ENCODE measurements around the gene TRIO. TPM values are rescaled to one million over a fixed set of nuclear protein-coding genes. Genes with fewer than 3 reads are reported as not detected.
A peak's percentile ranks its signal among the peaks of the same experiment; 100 is the strongest.
"Not testable (repeated sequence)": the region's sequence is repeated elsewhere in the genome, so short reads cannot be mapped to it uniquely, and the experiment has no call there.

The TRIO gene
- total RNA-seq, result 163 and 168 TPM in 2 replicates
- long read RNA-seq, partial matches to known transcripts, result 11 of 29 reads
- long read RNA-seq, other reads (novel, unspliced or antisense), result 18 of 29 reads

DNA sequence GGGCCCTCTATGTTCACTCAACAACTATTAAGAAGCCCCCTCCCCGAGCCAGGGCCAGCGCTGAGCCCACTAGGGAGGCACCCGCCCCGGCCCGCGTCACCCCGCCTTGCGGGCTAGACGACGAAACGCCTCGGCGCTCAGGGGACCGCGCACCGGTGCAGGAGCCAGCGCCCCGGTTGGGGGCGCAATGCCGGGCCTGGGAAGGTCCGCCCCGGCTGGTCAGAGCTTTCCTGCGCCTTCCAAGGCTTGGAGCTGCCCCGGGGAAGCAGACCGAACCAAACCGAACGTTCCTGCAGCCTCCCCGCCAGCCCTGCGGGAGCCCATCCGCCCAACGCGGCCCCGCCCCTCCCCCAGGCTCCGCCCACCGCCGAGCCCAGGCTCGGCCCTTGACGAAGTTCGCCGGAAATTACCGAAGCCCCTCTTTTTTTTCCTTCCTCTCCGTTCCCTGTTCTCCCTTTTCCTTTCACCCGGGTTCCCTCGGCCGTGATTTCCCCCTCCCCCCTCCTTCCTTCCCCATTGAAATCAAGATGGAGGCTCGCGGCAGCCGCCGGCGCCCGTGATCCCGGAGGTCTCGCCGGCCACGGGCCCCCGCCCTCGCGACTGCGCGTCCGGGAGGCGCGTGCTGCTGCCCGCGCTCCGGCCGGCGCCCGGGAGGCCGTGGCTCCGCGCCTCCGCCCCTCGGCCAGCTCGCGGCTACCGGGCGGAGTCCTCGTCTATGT is at the start of gene TRIO:
TRIO (plus strand) TSS at position 516 of the 719 bp plus-strand sequence. CDS start 384 bp downstream, outside the sequence.
- peak within 1 kb of the TSS; percentile 90 for H3K4me3 Mint-ChIP-seq (ENCODE audit: low read depth)
- peak within 1 kb of the TSS; percentile 95 for H3K27ac Mint-ChIP-seq
- H3K9me3 Mint-ChIP-seq (ENCODE audit: low read depth), result no peaks in the 10 kb centered on the region
- H3K27me3 Mint-ChIP-seq, result peaks cover 20% of the 10 kb centered on the region
- peak; percentile 94 for DNase-seq (ENCODE audit: low spot score, unreplicated experiment)
- peaks cover 31% of the 10 kb centered on the region for H3K4me1 Mint-ChIP-seq (ENCODE audit: low read depth)
- H3K36me3 Mint-ChIP-seq (ENCODE audit: insufficient read depth), result no peaks in the 10 kb centered on the region
- TF ChIP-seq, protein P1, sequence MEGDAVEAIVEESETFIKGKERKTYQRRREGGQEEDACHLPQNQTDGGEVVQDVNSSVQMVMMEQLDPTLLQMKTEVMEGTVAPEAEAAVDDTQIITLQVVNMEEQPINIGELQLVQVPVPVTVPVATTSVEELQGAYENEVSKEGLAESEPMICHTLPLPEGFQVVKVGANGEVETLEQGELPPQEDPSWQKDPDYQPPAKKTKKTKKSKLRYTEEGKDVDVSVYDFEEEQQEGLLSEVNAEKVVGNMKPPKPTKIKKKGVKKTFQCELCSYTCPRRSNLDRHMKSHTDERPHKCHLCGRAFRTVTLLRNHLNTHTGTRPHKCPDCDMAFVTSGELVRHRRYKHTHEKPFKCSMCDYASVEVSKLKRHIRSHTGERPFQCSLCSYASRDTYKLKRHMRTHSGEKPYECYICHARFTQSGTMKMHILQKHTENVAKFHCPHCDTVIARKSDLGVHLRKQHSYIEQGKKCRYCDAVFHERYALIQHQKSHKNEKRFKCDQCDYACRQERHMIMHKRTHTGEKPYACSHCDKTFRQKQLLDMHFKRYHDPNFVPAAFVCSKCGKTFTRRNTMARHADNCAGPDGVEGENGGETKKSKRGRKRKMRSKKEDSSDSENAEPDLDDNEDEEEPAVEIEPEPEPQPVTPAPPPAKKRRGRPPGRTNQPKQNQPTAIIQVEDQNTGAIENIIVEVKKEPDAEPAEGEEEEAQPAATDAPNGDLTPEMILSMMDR (IDR thresholded peaks at IDR 0.05; ENCODE audit: unreplicated experiment), result peak; percentile 64

DNA sequence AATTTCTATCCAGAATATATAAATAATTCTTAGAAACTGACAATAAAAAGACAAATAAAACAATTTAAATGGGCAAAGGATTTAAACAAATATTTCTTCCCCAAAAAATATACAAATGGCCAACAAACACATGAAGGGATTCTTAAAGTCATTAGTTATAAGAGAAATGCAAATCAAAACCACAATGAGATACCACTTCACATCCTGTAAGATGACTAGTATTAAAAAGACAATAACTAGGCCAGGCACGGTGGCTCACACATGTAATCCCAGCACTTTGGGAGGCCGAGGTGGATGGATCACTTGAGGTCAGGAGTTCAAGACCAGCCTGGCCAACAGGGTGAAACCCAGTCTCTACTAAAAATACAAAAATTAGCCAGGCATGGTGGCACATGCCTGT is 45.8 kb upstream of the TRIO start:
- not testable (repeated sequence) for H3K36me3 Mint-ChIP-seq (ENCODE audit: insufficient read depth); H3K9me3 Mint-ChIP-seq (ENCODE audit: low read depth); H3K4me3 Mint-ChIP-seq (ENCODE audit: low read depth); DNase-seq (ENCODE audit: low spot score, unreplicated experiment); H3K27ac Mint-ChIP-seq; H3K27me3 Mint-ChIP-seq; H3K4me1 Mint-ChIP-seq (ENCODE audit: low read depth)

DNA sequence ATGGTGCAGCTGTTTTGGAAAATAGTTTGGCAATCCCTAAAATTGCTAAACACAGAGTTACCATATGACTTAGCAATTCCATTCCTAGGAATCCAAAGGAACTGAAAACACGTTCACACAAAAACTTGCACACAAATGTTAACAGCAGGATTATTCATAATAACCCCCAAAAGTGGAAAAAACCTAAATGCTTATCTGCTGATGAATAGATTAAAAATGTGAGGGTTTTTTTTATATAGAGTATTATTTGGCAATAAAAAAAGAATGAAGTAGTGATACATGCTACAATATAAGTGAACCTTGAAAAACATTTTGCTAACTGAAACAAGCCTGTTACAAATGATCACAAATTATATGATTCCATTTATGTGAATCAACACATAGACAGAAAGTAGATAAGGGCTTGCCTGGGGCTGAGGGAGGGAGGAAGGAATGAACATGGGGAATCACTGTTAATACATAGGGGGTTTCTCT is 45.1 kb upstream of the TRIO start:
- peaks cover 2% of the 10 kb centered on the region for H3K27me3 Mint-ChIP-seq
- TF ChIP-seq, protein P1 (IDR thresholded peaks at IDR 0.05; ENCODE audit: unreplicated experiment), result no peak
- no peaks in the 10 kb centered on the region for H3K4me1 Mint-ChIP-seq (ENCODE audit: low read depth)
- no peak for DNase-seq (ENCODE audit: low spot score, unreplicated experiment)
- peaks cover 11% of the 10 kb centered on the region for H3K9me3 Mint-ChIP-seq (ENCODE audit: low read depth)
- no peak overlapping the region for H3K4me3 Mint-ChIP-seq (ENCODE audit: low read depth)
- no peaks in the 10 kb centered on the region for H3K36me3 Mint-ChIP-seq (ENCODE audit: insufficient read depth)
- H3K27ac Mint-ChIP-seq, result no peak overlapping the region

GRCh38 chr5:14100281-14100680 is 42.9 kb upstream of the TRIO start:
- TF ChIP-seq, protein P1 (IDR thresholded peaks at IDR 0.05; ENCODE audit: unreplicated experiment), result no peak
- Mint-ChIP-seq H3K27me3 (no peaks in the 10 kb centered on the region), H3K27ac (no peak overlapping the region), H3K36me3 (ENCODE audit: insufficient read depth) (peaks cover 2% of the 10 kb centered on the region), H3K4me3 (ENCODE audit: low read depth) (no peak overlapping the region), H3K9me3 (ENCODE audit: low read depth) (peaks cover 15% of the 10 kb centered on the region), H3K4me1 (ENCODE audit: low read depth) (peaks cover 1% of the 10 kb centered on the region)
- DNase-seq (ENCODE audit: low spot score, unreplicated experiment), result no peak

DNA sequence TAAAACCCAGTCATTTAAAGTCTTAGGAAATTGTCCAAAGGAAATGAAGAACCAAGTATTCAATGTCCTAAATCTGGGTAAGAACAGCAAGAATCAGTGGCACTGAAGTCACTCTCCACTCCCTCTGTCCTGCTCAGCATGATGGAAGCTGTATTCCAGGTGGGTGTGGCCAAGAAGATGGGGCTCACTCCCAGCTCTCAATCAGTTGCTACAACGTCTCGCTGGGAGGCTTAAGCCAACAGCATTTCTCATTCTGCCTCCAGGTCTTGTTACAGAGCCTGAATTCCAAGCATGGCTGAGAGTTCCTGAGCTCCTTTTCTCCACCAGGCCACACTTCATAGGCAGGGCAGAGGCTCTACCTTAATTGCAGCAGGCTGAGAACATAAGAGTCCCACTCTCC is 41.2 kb upstream of the TRIO start:
- peaks cover 1% of the 10 kb centered on the region for H3K4me1 Mint-ChIP-seq (ENCODE audit: low read depth)
- peaks cover 12% of the 10 kb centered on the region for H3K9me3 Mint-ChIP-seq (ENCODE audit: low read depth)
- H3K36me3 Mint-ChIP-seq (ENCODE audit: insufficient read depth), result peaks cover 2% of the 10 kb centered on the region
- no peak for DNase-seq (ENCODE audit: low spot score, unreplicated experiment)
- no peak overlapping the region for H3K4me3 Mint-ChIP-seq (ENCODE audit: low read depth)
- TF ChIP-seq, protein P1 (IDR thresholded peaks at IDR 0.05; ENCODE audit: unreplicated experiment), result no peak
- no peak overlapping the region for H3K27ac Mint-ChIP-seq
- no peaks in the 10 kb centered on the region for H3K27me3 Mint-ChIP-seq

- peaks cover 1% of the 10 kb centered on the region for H3K4me1 Mint-ChIP-seq (ENCODE audit: low read depth)
- peaks cover 2% of the 10 kb centered on the region for H3K27me3 Mint-ChIP-seq
- TF ChIP-seq, protein P1 (IDR thresholded peaks at IDR 0.05; ENCODE audit: unreplicated experiment), result no peak
- peaks cover 2% of the 10 kb centered on the region for H3K36me3 Mint-ChIP-seq (ENCODE audit: insufficient read depth)
- no peak for DNase-seq (ENCODE audit: low spot score, unreplicated experiment)
- H3K9me3 Mint-ChIP-seq (ENCODE audit: low read depth), result peaks cover 10% of the 10 kb centered on the region
- H3K27ac Mint-ChIP-seq, result no peak overlapping the region
- H3K4me3 Mint-ChIP-seq (ENCODE audit: low read depth), result no peak overlapping the region
These were observed 40.5 kb upstream of the TRIO start for GRCh38 chr5:14102666-14103065.

Data from progenitor cell of endocrine pancreas (in vitro differentiated cells).